Measurements from ENCODE around the gene CRYBG2. TPM values are rescaled to one million over a fixed set of nuclear protein-coding genes. Genes with fewer than 3 reads are reported as not detected.

The CRYBG2 gene
- total RNA-seq, 2 donors from 2014 or later: 9.0 to 15.1 TPM

DNA sequence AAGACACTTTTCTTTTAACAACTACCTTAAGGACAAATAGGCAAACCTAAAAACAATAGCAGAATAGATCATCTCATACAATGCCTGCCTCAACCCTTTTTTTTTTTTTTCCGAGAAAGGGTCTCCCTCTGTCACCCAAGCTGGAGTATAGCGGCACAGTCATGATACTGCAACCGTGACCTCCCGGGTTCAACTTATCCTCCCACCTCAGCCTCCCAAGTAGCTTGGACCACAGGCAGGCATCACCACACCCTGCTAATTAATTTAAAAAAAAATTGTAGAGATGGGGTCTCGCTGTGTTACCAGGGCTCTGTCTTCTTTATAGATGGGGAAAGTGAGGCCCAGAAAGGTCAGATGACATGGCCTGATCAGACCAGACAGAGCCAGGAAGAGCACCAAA, 66.1 kb downstream of the CRYBG2 start:
- WGBS, 2 experiments (ENCODE audit: insufficient coverage in 1 of 2, insufficient read length in 1 of 2): 96% methylated on average over 5 of the region's 5 CpGs; no CpG with 5 or more reads in 1 of the 2 experiments
- no peak for DNase-seq
- Mint-ChIP-seq H3K27me3 (ENCODE audit: insufficient read depth) (no peaks in the 10 kb centered on the region), H3K27ac (no peak overlapping the region), H3K9me3 (no peaks in the 10 kb centered on the region), H3K36me3 (ENCODE audit: low read depth) (peaks cover 2% of the 10 kb centered on the region), H3K4me3 (no peak overlapping the region), H3K4me1 (peaks cover 22% of the 10 kb centered on the region)
- Histone ChIP-seq H3K9ac (ENCODE audit: extremely low read depth, low read length, poor library complexity, severe bottlenecking) (no peak overlapping the region), H3K27me3 (ENCODE audit: control insufficient read depth, insufficient read depth, low read length, poor library complexity, severe bottlenecking) (no peaks in the 10 kb centered on the region), H3K36me3 (ENCODE audit: control insufficient read depth, insufficient read depth, low read length) (peaks cover 5% of the 10 kb centered on the region), H3K4me3 (ENCODE audit: low read length) (no peak overlapping the region), H3K9me3 (ENCODE audit: control insufficient read depth, low read length) (no peaks in the 10 kb centered on the region), H3K4me1 (ENCODE audit: control insufficient read depth, insufficient read depth, low read length) (no peaks in the 10 kb centered on the region), H3K27ac (ENCODE audit: low read depth, low read length) (no peak overlapping the region)
- TF ChIP-seq, protein P1, sequence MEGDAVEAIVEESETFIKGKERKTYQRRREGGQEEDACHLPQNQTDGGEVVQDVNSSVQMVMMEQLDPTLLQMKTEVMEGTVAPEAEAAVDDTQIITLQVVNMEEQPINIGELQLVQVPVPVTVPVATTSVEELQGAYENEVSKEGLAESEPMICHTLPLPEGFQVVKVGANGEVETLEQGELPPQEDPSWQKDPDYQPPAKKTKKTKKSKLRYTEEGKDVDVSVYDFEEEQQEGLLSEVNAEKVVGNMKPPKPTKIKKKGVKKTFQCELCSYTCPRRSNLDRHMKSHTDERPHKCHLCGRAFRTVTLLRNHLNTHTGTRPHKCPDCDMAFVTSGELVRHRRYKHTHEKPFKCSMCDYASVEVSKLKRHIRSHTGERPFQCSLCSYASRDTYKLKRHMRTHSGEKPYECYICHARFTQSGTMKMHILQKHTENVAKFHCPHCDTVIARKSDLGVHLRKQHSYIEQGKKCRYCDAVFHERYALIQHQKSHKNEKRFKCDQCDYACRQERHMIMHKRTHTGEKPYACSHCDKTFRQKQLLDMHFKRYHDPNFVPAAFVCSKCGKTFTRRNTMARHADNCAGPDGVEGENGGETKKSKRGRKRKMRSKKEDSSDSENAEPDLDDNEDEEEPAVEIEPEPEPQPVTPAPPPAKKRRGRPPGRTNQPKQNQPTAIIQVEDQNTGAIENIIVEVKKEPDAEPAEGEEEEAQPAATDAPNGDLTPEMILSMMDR (conservative IDR thresholded peaks at IDR 0.05): no peak

DNA sequence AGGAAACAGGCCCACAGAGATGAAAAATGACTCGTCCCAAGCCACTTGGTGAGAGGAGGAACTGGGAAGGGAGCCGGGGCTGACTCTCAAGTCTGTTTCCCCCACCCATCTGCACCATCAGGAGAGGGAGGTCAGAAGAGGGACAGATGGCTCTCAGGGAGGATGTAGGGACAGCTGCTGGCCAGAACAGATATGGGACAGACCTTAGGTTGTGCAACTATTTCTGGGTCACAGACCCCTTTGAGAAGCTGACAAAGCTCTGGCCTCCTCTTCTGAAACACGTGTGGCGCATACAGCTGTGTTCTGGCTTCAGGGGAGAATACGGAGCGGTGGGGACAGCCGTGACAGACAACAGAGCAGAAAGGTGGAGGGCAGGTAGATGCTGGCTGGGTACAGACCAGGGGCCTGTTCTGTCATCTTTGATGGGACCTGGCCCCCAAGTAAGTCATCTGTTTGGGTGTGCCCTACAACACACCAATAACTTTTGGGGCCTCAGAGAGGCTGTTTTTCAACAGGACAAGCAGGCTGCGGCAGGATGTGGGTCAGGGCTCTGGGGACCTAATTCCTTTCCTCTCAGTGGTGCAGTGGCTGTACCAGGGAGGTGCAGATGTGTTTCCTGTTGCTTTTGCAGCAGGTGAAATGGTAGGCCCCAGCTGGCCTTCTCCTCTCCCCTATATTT, 66.8 kb downstream of the CRYBG2 start:
- no peaks in the 10 kb centered on the region for H3K27me3 Mint-ChIP-seq (ENCODE audit: insufficient read depth)
- H3K4me1 Mint-ChIP-seq: peaks cover 22% of the 10 kb centered on the region
- Histone ChIP-seq H3K4me3 (ENCODE audit: low read length) (no peak overlapping the region), H3K4me1 (ENCODE audit: control insufficient read depth, insufficient read depth, low read length) (peaks cover 3% of the 10 kb centered on the region), H3K27me3 (ENCODE audit: control insufficient read depth, insufficient read depth, low read length, poor library complexity, severe bottlenecking) (no peaks in the 10 kb centered on the region), H3K9me3 (ENCODE audit: control insufficient read depth, low read length) (no peaks in the 10 kb centered on the region), H3K36me3 (ENCODE audit: control insufficient read depth, insufficient read depth, low read length) (peaks cover 5% of the 10 kb centered on the region), H3K9ac (ENCODE audit: extremely low read depth, low read length, poor library complexity, severe bottlenecking) (no peak overlapping the region), H3K27ac (ENCODE audit: low read depth, low read length) (peak overlapping the region; percentile 44)
- no peak for DNase-seq
- no peaks in the 10 kb centered on the region for H3K9me3 Mint-ChIP-seq
- WGBS, 2 experiments (ENCODE audit: insufficient coverage in 1 of 2, insufficient read length in 1 of 2): 88 to 89% methylated on average over 6 to 8 of the region's 8 CpGs
- H3K36me3 Mint-ChIP-seq (ENCODE audit: low read depth): peaks cover 6% of the 10 kb centered on the region
- H3K4me3 Mint-ChIP-seq: no peak overlapping the region
- TF ChIP-seq, protein P1 (conservative IDR thresholded peaks at IDR 0.05): no peak
- H3K27ac Mint-ChIP-seq: no peak overlapping the region

DNA sequence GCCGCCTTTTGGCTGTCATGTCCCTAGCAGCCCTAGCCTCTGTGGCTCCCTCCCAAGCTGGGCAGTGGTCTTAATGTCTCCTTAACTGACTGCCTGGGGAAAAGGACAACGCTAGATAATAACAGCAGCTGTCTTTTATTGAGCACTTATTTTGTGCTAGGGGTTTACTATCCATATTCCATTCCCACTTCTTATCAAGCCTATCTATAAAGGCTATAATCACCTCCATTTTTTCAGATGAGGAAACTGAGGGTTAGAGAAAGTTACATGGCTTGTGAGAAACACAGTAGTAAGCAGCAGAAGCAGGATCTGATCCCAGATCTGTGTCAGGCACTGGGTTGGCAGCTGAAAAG, 67.9 kb downstream of the CRYBG2 start:
- H3K36me3 Mint-ChIP-seq (ENCODE audit: low read depth): peaks cover 6% of the 10 kb centered on the region
- H3K4me1 ChIP-seq (ENCODE audit: control insufficient read depth, insufficient read depth, low read length): peaks cover 11% of the 10 kb centered on the region
- H3K4me3 ChIP-seq (ENCODE audit: low read length): no peak overlapping the region
- DNase-seq: no peak
- H3K9me3 ChIP-seq (ENCODE audit: control insufficient read depth, low read length): no peaks in the 10 kb centered on the region
- no peak overlapping the region for H3K27ac Mint-ChIP-seq
- no peak overlapping the region for H3K9ac ChIP-seq (ENCODE audit: extremely low read depth, low read length, poor library complexity, severe bottlenecking)
- WGBS, 2 experiments (ENCODE audit: insufficient coverage in 1 of 2, insufficient read length in 1 of 2): 62% methylated on average over 2 of the region's 2 CpGs; no CpG with 5 or more reads in 1 of the 2 experiments
- no peaks in the 10 kb centered on the region for H3K9me3 Mint-ChIP-seq
- H3K27me3 Mint-ChIP-seq (ENCODE audit: insufficient read depth): no peaks in the 10 kb centered on the region
- TF ChIP-seq, protein P1 (conservative IDR thresholded peaks at IDR 0.05): no peak
- no peak overlapping the region for H3K27ac ChIP-seq (ENCODE audit: low read depth, low read length)
- H3K27me3 ChIP-seq (ENCODE audit: control insufficient read depth, insufficient read depth, low read length, poor library complexity, severe bottlenecking): no peaks in the 10 kb centered on the region
- peaks cover 11% of the 10 kb centered on the region for H3K36me3 ChIP-seq (ENCODE audit: control insufficient read depth, insufficient read depth, low read length)
- peaks cover 28% of the 10 kb centered on the region for H3K4me1 Mint-ChIP-seq
- H3K4me3 Mint-ChIP-seq: no peak overlapping the region
